Ammon's horn (tissue), 1 donor: Measurements from ENCODE around the gene ACSM2B.
"Not testable (repeated sequence)": the region's sequence is repeated elsewhere in the genome, so short reads cannot be mapped to it uniquely, and the experiment has no call there.

Experiments
- DNase-seq: peaks from one replicate; pipeline ENCODE4 v3.0.0-alpha.2; 2016; ENCODE audit warnings: low spot score

The ACSM2B gene

GRCh38 chr16:20532284-20532792 lies 43.8 kb downstream of the ACSM2B start:
- not testable (repeated sequence) for DNase-seq

- DNase-seq: not testable (repeated sequence)
Measured at GRCh38 chr16:20531795-20532194, 44.4 kb downstream of the ACSM2B start.

- no peak for DNase-seq
Measured at GRCh38 chr16:20520103-20520502, 56.1 kb downstream of the ACSM2B start.

- DNase-seq: no peak
Measured at GRCh38 chr16:20519231-20519630, 56.9 kb downstream of the ACSM2B start.

GRCh38 chr16:20517149-20517548 lies 59.0 kb downstream of the ACSM2B start:
- DNase-seq: no peak

- DNase-seq: no peak
Measured at GRCh38 chr16:20515688-20516090, 60.5 kb downstream of the ACSM2B start.

- no peak for DNase-seq
Measured at GRCh38 chr16:20510323-20510722, 65.8 kb downstream of the ACSM2B start.

- no peak for DNase-seq
Measured at GRCh38 chr16:20507280-20507679, 68.9 kb downstream of the ACSM2B start.

- DNase-seq: no peak
Measured at GRCh38 chr16:20504418-20504817, 71.7 kb downstream of the ACSM2B start.

- not testable (repeated sequence) for DNase-seq
Measured at GRCh38 chr16:20491448-20491847, 84.7 kb downstream of the ACSM2B start.

GRCh38 chr16:20490994-20491393 lies 85.2 kb downstream of the ACSM2B start:
- DNase-seq: not testable (repeated sequence)
